Motor neuron (in vitro differentiated cells): ENCODE results near the gene CHTF8. TPM values are rescaled to one million over a fixed set of nuclear protein-coding genes. Genes with fewer than 3 reads are reported as not detected.

ENCODE experiments used
- ATAC-seq, 8 experiments: fragments of 200-7000 bp; cut with Tn5 transposase; replicated peaks in 6 of 8; 2 replicates each; pipeline ENCODE4 v1.8.0; 2021; ENCODE audit warnings: mild to moderate bottlenecking in 8 of 8, moderate library complexity in 8 of 8
- H3K27ac ChIP-seq, 2 donors: fragments of 250-450 bp; sonication (Bioruptor Pico); 2 replicates each; pipeline ENCODE4 v1.9.0; 2021; ENCODE audit warnings: antibody characterized with exemption in 2 of 2, mild to moderate bottlenecking in 2 of 2, moderate library complexity in 1 of 2
- H3K4me1 ChIP-seq, 2 donors: fragments of 250-450 bp; sonication (Bioruptor Pico); replicated peaks in 1 of 2; 2 replicates each; pipeline ENCODE4 v1.6.1; 2021; ENCODE audit warnings: antibody characterized with exemption in 2 of 2, mild to moderate bottlenecking in 2 of 2, moderate library complexity in 1 of 2
- H3K4me3 ChIP-seq, 5 donors: fragments of 250-450 bp; sonication (Bioruptor Pico); 2 replicates each; pipeline ENCODE4 v1.9.0; 2021; ENCODE audit warnings: antibody characterized with exemption in 5 of 5, mild to moderate bottlenecking in 5 of 5, moderate library complexity in 4 of 5
- WGBS, 10 experiments: fragments of 450-650 bp; shearing (Covaris generic); methylation state at CpG; one replicate each; pipeline ENCODE4 v1.0.0; 2022; 5-methylcytosine and 5-hydroxymethylcytosine counted together
- in situ Hi-C, 9 experiments: fragments of 400-800 bp; cut with MboI; loops; one replicate each; pipeline ENCODE4 v1.15.0; 2021; ENCODE audit warnings: low sequenced_read_pairs in 9 of 9, low pct_unique_long_range_greater_than_20kb in 2 of 9; ENCODE audit not compliant: unreplicated experiment in 9 of 9
- total RNA-seq, 8 experiments: library from RNA; unstranded; fragments of 300-600 nt; gene quantifications; 2 replicates each; pipeline versions ENCODE4 v1.2.3 to v1.2.4, GENCODE V29; 2022

CHTF8 gene
- total RNA-seq, 8 experiments from 2014 or later, result 29.4 to 111 (median 54.2) TPM

GRCh38 chr16:69093974-69094373, 38.4 kb downstream of the CHTF8 start:
- in situ Hi-C loops, result no loop called here
- no peak overlapping the region for H3K27ac ChIP-seq
- 25 to 100% (median 81%) methylated on average over 1 to 2 of the region's 3 CpGs; no CpG with 5 or more reads in 6 of the 10 experiments for WGBS, 10 experiments
- H3K4me3 ChIP-seq, result no peak overlapping the region
- ATAC-seq, result peak in 1 of 8 experiments; percentile 42
- peaks cover 9 to 11% of the 10 kb centered on the region in 2 donors for H3K4me1 ChIP-seq

- peak overlapping the region; percentile 9 to 69 for H3K27ac ChIP-seq
- WGBS, 10 experiments, result 19 to 100% (median 60%) methylated on average over 1 to 11 of the region's 16 CpGs; no CpG with 5 or more reads in 1 of the 10 experiments
- H3K4me1 ChIP-seq, result peaks cover 12 to 17% of the 10 kb centered on the region in 2 donors
- H3K4me3 ChIP-seq, result no peak overlapping the region
- ATAC-seq, result peak in 6 of 8 experiments; percentile 32 to 99 (median 98)
- in situ Hi-C loops, result no loop called here
Measured at GRCh38 chr16:69089091-69089910, 43.1 kb downstream of the CHTF8 start.

DNA sequence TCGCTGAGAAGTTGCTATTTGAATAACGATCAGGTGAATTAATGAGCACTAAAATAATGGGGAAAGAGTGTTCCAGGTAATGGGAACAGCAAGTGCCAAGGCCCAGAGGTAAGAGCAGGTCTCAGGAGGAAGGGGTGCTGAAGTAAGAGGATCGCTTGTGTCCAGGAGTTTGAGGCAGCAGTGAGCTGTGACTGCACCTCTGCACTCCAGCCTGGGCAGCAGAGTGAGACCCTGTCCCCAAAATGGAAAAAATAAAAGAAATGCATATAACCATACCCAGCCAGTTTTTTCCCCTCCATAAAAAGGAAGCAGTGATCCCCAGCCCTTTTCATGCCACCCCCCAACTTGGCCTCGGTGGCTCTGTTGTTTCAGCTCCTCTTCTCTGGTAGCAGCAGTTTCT, 43.7 kb downstream of the CHTF8 start:
- peaks cover 12 to 23% of the 10 kb centered on the region in 2 donors for H3K4me1 ChIP-seq
- in situ Hi-C loops, result no loop called here
- 72 to 100% (median 88%) methylated on average over 1 to 4 of the region's 4 CpGs; no CpG with 5 or more reads in 2 of the 10 experiments for WGBS, 10 experiments
- no peak overlapping the region for H3K4me3 ChIP-seq
- ATAC-seq, result no peak
- H3K27ac ChIP-seq, result peak overlapping the region in 1 of 2 donors; percentile 69

- 43 to 100% (median 89%) methylated on average over 1 to 3 of the region's 3 CpGs; no CpG with 5 or more reads in 2 of the 10 experiments for WGBS, 10 experiments
- peaks cover 12 to 25% of the 10 kb centered on the region in 2 donors for H3K4me1 ChIP-seq
- in situ Hi-C loops, result no loop called here
- ATAC-seq, result no peak
- no peak overlapping the region for H3K27ac ChIP-seq
- no peak overlapping the region for H3K4me3 ChIP-seq
Measured at GRCh38 chr16:69087161-69087581, 45.2 kb downstream of the CHTF8 start.

- Histone ChIP-seq H3K27ac (no peak overlapping the region), H3K4me3 (no peak overlapping the region), H3K4me1 (peaks cover 12 to 25% of the 10 kb centered on the region in 2 donors)
- in situ Hi-C loops, result no loop called here
- 38 to 100% (median 91%) methylated on average over 1 to 5 of the region's 5 CpGs; no CpG with 5 or more reads in 1 of the 10 experiments for WGBS, 10 experiments
- no peak for ATAC-seq
Measured at GRCh38 chr16:69085032-69085695, 47.2 kb downstream of the CHTF8 start.

DNA sequence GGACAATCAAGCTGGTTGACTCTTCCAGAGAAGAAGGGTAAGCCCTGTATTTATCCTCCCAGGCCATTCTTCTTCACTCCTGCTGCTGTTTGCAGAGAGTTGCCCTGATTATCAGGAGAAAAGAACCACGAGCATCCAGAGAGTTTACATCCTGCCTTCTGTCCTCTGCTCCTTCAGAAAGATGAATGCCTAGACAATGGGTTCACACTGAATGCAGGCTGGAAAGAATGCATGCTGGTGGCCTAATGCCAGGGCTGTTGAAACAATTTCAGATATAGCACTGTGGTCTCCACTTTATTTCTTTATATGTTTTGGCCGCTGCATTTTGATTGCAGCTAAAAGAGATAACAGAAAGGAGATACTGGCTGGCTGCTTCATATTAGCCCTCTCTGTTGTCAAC, 48.1 kb downstream of the CHTF8 start:
- 14 to 100% (median 75%) methylated on average over 1 to 2 of the region's 2 CpGs; no CpG with 5 or more reads in 2 of the 10 experiments for WGBS, 10 experiments
- Histone ChIP-seq H3K4me1 (peaks cover 6 to 17% of the 10 kb centered on the region in 2 donors), H3K4me3 (no peak overlapping the region), H3K27ac (no peak overlapping the region)
- in situ Hi-C loops, result no loop called here
- peak in 3 of 8 experiments; percentile 22 to 65 (median 39) for ATAC-seq

GRCh38 chr16:69083306-69083941, 49.0 kb downstream of the CHTF8 start:
- WGBS, 10 experiments, result 40 to 96% (median 90%) methylated on average over 1 to 7 of the region's 16 CpGs; no CpG with 5 or more reads in 2 of the 10 experiments
- in situ Hi-C loops, result no loop called here
- Histone ChIP-seq H3K27ac (no peak overlapping the region), H3K4me3 (no peak overlapping the region), H3K4me1 (peaks cover under 1 to 11% of the 10 kb centered on the region in 2 donors)
- no peak for ATAC-seq

DNA sequence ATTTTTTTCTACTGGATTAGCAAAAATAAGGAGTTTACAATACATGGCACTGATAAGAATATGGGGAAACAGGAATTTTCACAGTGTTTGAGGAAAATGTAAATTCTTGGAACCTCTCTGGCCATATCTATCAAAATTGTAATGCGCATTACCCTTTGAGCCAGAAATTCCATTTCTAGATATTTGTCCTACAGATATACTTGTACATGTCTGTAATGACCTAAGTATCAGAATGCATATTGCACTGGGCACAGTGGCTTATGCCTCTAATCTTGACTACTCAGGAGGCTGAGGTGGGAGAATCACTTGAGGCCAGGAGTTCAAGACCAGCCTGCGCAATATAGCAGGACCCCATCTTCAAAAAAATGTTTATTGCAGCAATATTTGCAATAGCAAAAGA, 52.7 kb downstream of the CHTF8 start:
- 84 to 100% (median 100%) methylated on average over 1 to 2 of the region's 2 CpGs; no CpG with 5 or more reads in 1 of the 10 experiments for WGBS, 10 experiments
- Histone ChIP-seq H3K4me1 (peaks cover 4 to 18% of the 10 kb centered on the region in 2 donors), H3K27ac (no peak overlapping the region), H3K4me3 (no peak overlapping the region)
- in situ Hi-C loops, result no loop called here
- peak in 4 of 8 experiments; percentile 47 to 71 (median 56) for ATAC-seq

- WGBS, 10 experiments, result 0 to 76% (median 21%) methylated on average over 1 to 7 of the region's 7 CpGs; no CpG with 5 or more reads in 1 of the 10 experiments
- in situ Hi-C loops, result no loop called here
- H3K4me3 ChIP-seq, result no peak overlapping the region
- ATAC-seq, result peak in 7 of 8 experiments; percentile 29 to 63 (median 43)
- no peak overlapping the region for H3K27ac ChIP-seq
- peaks cover 6 to 11% of the 10 kb centered on the region in 2 donors for H3K4me1 ChIP-seq
Measured at GRCh38 chr16:69078073-69078472, 54.3 kb downstream of the CHTF8 start.

DNA sequence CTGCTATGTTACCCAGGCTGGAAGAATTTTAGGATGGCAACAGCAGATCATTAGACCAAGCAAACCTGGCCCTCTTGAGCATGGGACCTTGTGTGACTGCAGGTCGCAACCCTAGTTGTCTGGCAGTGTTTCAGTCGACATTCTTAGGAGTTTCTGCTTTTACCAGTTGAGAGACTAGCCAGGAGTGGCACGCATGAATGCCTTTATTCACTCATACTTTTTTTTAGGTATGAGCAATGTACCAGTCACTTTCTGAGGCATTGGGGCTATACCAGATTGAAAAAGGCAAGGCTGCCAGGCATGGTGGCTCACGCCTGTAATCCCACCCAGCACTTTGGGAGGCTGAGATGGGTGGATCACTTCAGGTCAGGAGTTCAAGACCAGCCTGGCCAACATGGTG, 55.1 kb downstream of the CHTF8 start:
- in situ Hi-C loops, result no loop called here
- peaks cover 8 to 15% of the 10 kb centered on the region in 2 donors for H3K4me1 ChIP-seq
- ATAC-seq, result no peak
- no peak overlapping the region for H3K27ac ChIP-seq
- H3K4me3 ChIP-seq, result no peak overlapping the region
- 60 to 92% (median 70%) methylated on average over 1 to 2 of the region's 4 CpGs; no CpG with 5 or more reads in 3 of the 10 experiments for WGBS, 10 experiments

DNA sequence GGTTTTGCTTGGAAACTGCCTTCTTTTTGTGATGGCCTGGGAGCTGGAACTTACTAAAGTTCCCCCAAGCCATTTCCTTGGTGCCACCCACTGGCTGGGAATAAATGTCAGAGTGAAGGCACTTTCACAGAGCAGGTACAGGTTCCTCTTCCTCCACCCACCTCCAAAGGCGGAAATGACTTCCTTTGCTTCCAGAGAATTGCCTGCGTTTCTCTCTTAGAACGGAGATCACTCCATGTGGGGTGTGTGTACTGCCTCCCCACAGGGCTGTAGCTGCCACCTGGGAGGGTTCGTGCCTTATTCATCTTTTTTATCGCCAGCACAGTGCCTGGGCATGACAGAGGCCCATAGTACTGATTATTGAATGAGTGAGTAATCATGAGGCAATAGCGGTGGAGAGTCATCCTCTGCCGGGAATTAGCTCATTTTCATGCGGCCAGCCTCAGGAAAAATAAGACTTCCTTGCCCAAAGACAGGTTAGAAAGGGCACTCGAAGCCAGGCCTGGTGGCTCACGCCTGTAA, 59.1 kb downstream of the CHTF8 start:
- Histone ChIP-seq H3K4me3 (no peak overlapping the region), H3K27ac (no peak overlapping the region), H3K4me1 (peaks cover 9 to 20% of the 10 kb centered on the region in 2 donors)
- in situ Hi-C loops, result no loop called here
- ATAC-seq, result peak; percentile 82 to 97 (median 92)
- WGBS, 10 experiments, result 43 to 100% (median 80%) methylated on average over 1 to 4 of the region's 10 CpGs; no CpG with 5 or more reads in 5 of the 10 experiments

GRCh38 chr16:69072640-69072974, 59.8 kb downstream of the CHTF8 start:
- 0 to 100% (median 60%) methylated on average over 1 to 2 of the region's 2 CpGs; no CpG with 5 or more reads in 3 of the 10 experiments for WGBS, 10 experiments
- no peak for ATAC-seq
- H3K4me1 ChIP-seq, result peaks cover 7 to 14% of the 10 kb centered on the region in 2 donors
- H3K27ac ChIP-seq, result no peak overlapping the region
- in situ Hi-C loops, result no loop called here
- H3K4me3 ChIP-seq, result no peak overlapping the region
